ENCODE results near the gene GPATCH1. TPM values are rescaled to one million over a fixed set of nuclear protein-coding genes. Genes with fewer than 3 reads are reported as not detected.

GPATCH1 gene
- total and polyA plus RNA-seq, 2 of the 4 experiments (the other 2 are of a cell fraction): 5.1 to 7.5 TPM

GRCh38 chr19:33117501-33117900 is 36.5 kb downstream of the GPATCH1 start:
- Histone ChIP-seq H3K36me3 (ENCODE audit: control insufficient read depth, insufficient read depth, low read length) (peaks cover 39% of the 10 kb centered on the region), H2BK15ac (ENCODE audit: low read depth, low read length) (no peak overlapping the region), H3K4me3 (ENCODE audit: insufficient read depth, low read depth, low read length) (no peak overlapping the region), H3K4me2 (ENCODE audit: low read depth, low read length) (no peak overlapping the region), H3K18ac (ENCODE audit: low read depth, low read length) (no peak overlapping the region), H3K4me1 (ENCODE audit: control insufficient read depth, insufficient read depth, low read length) (no peaks in the 10 kb centered on the region), H3K9ac (ENCODE audit: low read depth, low read length) (no peak overlapping the region), H3K9me1 (ENCODE audit: insufficient read depth, low read length) (no peaks in the 10 kb centered on the region), H4K8ac (ENCODE audit: low read depth in 2 of 2, low read length in 2 of 2) (no peak overlapping the region), H3K27me3 (ENCODE audit: control insufficient read depth, insufficient read depth, low read length) (no peaks in the 10 kb centered on the region), H3K14ac (replicated peaks; ENCODE audit: low read depth, low read length) (no peak overlapping the region), H3K56ac (ENCODE audit: extremely low read depth, insufficient read depth, low read length) (no peak overlapping the region), H2BK120ac (ENCODE audit: low read depth, low read length) (no peak overlapping the region), H2BK20ac (ENCODE audit: low read depth, low read length) (no peak overlapping the region), H3K27ac (ENCODE audit: insufficient read depth, low read length) (no peak overlapping the region), H3K9me3 (ENCODE audit: control insufficient read depth, insufficient read depth, low read length) (no peaks in the 10 kb centered on the region), H3K23ac (ENCODE audit: low read depth, low read length) (no peak overlapping the region), H3K4ac (ENCODE audit: low read depth, low read length) (no peak overlapping the region), H4K91ac (ENCODE audit: insufficient read depth, low read depth, low read length) (no peak overlapping the region), H4K5ac (ENCODE audit: low read depth, low read length) (no peak overlapping the region), H2AFZ (replicated peaks; ENCODE audit: low read length, poor library complexity) (no peak overlapping the region), H2AK5ac (ENCODE audit: low read depth, low read length) (no peak overlapping the region), H2BK5ac (ENCODE audit: low read depth, low read length, poor library complexity, severe bottlenecking) (no peak overlapping the region), H4K20me1 (ENCODE audit: insufficient read depth, low read length) (no peaks in the 10 kb centered on the region), H3K79me1 (ENCODE audit: low read depth in 1 of 2, low read length in 2 of 2) (no peaks in the 10 kb centered on the region), H2AK9ac (replicated peaks; ENCODE audit: low read depth, low read length, poor library complexity) (no peak overlapping the region)
- in situ Hi-C loops (cut with MboI; ENCODE audit: low sequenced_read_pairs): loop anchor here (5.0 kb wide), 1 partner anchor 140 kb away; no protein-coding TSS in a partner anchor
- intact Hi-C loops (cut with micrococcal nuclease): no loop called here
- ChIA-PET POLR2A (ENCODE audit: unreplicated experiment) (interaction anchor here (0.6 kb wide), 1 partner anchor 1336 kb away, joined by 4 read pairs; no protein-coding TSS in a partner anchor), CTCF (interaction anchor here (0.7 to 1.1 kb wide), 2 partner anchors 8 to 27 kb away, joined by 4 to 5 read pairs; no protein-coding TSS in a partner anchor)
- dilution Hi-C loops (cut with HindIII; ENCODE audit: low sequenced_read_pairs, unreplicated experiment): no loop called here
- TF ChIP-seq RAD21 (IDR thresholded peaks at IDR 0.05; ENCODE audit: low read length) (no peak), CHD1 (IDR thresholded peaks at IDR 0.05; ENCODE audit: low read depth, low read length) (no peak), CTCF (conservative IDR thresholded peaks at IDR 0.05; ENCODE audit: low read depth, low read length) (no peak)
- WGBS, 2 experiments (ENCODE audit: extremely low coverage in 2 of 2, insufficient read length in 1 of 2): no CpG with 5 or more reads among the region's 8 CpGs
- ATAC-seq (ENCODE audit: low read depth) (no peak), DNase-seq (no peak)
- no TSS peak for BruUV-seq (replicated peaks)

Measured in IMR-90 (cell line).